Heart left ventricle (tissue), 16 donors: ENCODE measurements around the gene LHFPL3. TPM values are rescaled to one million over a fixed set of nuclear protein-coding genes. Genes with fewer than 3 reads are reported as not detected.

ENCODE experiments used
- ATAC-seq, 4 donors: fragments of 200-7000 bp; cut with Tn5 transposase; one replicate each; pipeline ENCODE4 v1.9.1; 2020 to 2022; ENCODE audit warnings: moderate library complexity in 4 of 4, mild to moderate bottlenecking in 3 of 4, moderate number of reproducible peaks in 1 of 4
- DNase-seq, 5 donors: peaks; one replicate each; pipeline ENCODE4 v3.0.0-alpha.2; 2020
- H3K27ac ChIP-seq, 12 donors: fragments of 200-600 bp; sonication (generic) in 4 of 12; one replicate each; pipeline versions ENCODE4 v1.5.0 to v1.8.0; 2016 to 2022; ENCODE audit warnings: mild to moderate bottlenecking in 2 of 12
- H3K27me3 ChIP-seq, 9 donors: fragments of 200-600 bp; sonication (generic) in 2 of 9; one replicate each; pipeline versions ENCODE4 v1.5.1 to v1.8.0; 2016 to 2022; ENCODE audit warnings: mild to moderate bottlenecking in 3 of 9
- H3K36me3 ChIP-seq, 9 donors: fragments of 200-600 bp; sonication (generic) in 2 of 9; one replicate each; pipeline versions ENCODE4 v1.5.0 to v1.8.0; 2018 to 2022; ENCODE audit warnings: mild to moderate bottlenecking in 2 of 9
- H3K4me1 ChIP-seq, 12 donors: fragments of 200-600 bp; sonication (generic) in 4 of 12; one replicate each; pipeline versions ENCODE4 v1.5.0 to v1.8.0; 2016 to 2022; ENCODE audit warnings: mild to moderate bottlenecking in 3 of 12
- H3K4me3 ChIP-seq, 12 donors: fragments of 200-600 bp; sonication (generic) in 4 of 12; one replicate each; pipeline versions ENCODE4 v1.5.0 to v1.8.0; 2017 to 2022; ENCODE audit warnings: mild to moderate bottlenecking in 9 of 12, moderate library complexity in 4 of 12
- H3K9me3 ChIP-seq, 12 donors: fragments of 200-600 bp; sonication (generic) in 4 of 12; one replicate each; pipeline versions ENCODE4 v1.5.0 to v1.8.0; 2016 to 2022; ENCODE audit warnings: mild to moderate bottlenecking in 1 of 12
- POLR2A ChIP-seq, 2 donors: fragments of 450-650 bp; IDR thresholded peaks; one replicate each; pipeline ENCODE4 v1.6.1; 2017; ENCODE audit warnings: antibody characterized with exemption in 2 of 2, mild to moderate bottlenecking in 2 of 2, moderate library complexity in 2 of 2
- WGBS, 4 donors: extraction: QIAGEN DNeasy Blood & Tissue Kit in 2 of 4; methylation state at CpG; one replicate each; pipeline versions ENCODE4 v1.1.5 to v1.1.7; 2013 to 2018; 5-methylcytosine and 5-hydroxymethylcytosine counted together
- intact Hi-C, 10 donors: fragments of 100-400 bp; cut with DNase I; formaldehyde crosslinking; loops; one replicate each; pipeline versions ENCODE4 v1.11.1 to v1.14.2; 2022
- polyA plus RNA-seq, 2 donors: library from polyadenylated mRNA; stranded (reverse); fragments of 200-250 nt; gene quantifications; one replicate each; pipeline ENCODE4 v1.2.3, GENCODE V29; 2013
- total RNA-seq, 9 donors: library from RNA; depleted of rRNA in 2 of 9; stranded (reverse); fragments of >200 nt in 2 of 9; fragmentation: NEBNext Ultra II Directional in 3 of 9; extraction: Animal tissue kit (Norgen Biotek cat#: 25700) in 3 of 9; gene quantifications; one replicate each; pipeline versions ENCODE4 v1.1.0 to v1.2.4, GENCODE V29; 2016 to 2023
- TF ChIP-seq, protein P1 (sequence below), 12 donors: fragments of 200-600 bp; sonication (generic) in 4 of 12; IDR thresholded peaks; one replicate each; pipeline versions ENCODE4 v1.5.0 to v1.8.0; 2018 to 2022; ENCODE audit warnings: antibody characterized with exemption in 12 of 12, mild to moderate bottlenecking in 5 of 12
- donor health status: ischemic (EF 13 %, LVEDD 7.1; RV severe dilation, severe dysfunction).
- donor health status: healthy with polysubstance abuse.
- donor health status: DM: no; HTN: yes; CAD: no.
- donor health status: DM: no; HTN: no; CAD: no.
- donor health status: ischemic (EF 25% LVEDD 6.9; RV normal size, moderate dysfunction).
- donor health status: ischemic (EF 25% LVEDD 5.7; RV mildly dilated, moderate dysfunction).
- donor health status: healthy.
- donor health status: DM: yes; HTN: yes; CAD: no.
- donor health status: ischemic (EF 35%, LVEDD 5.7; RV mildly dilated, moderate dysfunction).
- donor health status: nonischemic (EF 11% LVEDD 7.7; RV severe dilation, severe dysfunction).
- donor health status: DM: yes; HTN: yes; CAD: no.
- donor health status: PGD.
- donor health status: ischemic (EF 29% LVEDD 5.4; RV normal size, mild dysfunction).
- donor health status: nonischemic (EF 23%, LVEDD 6.1; RV moderate dilation, normal function).

LHFPL3 gene
- total and polyA plus RNA-seq, 11 donors, result not detected

DNA sequence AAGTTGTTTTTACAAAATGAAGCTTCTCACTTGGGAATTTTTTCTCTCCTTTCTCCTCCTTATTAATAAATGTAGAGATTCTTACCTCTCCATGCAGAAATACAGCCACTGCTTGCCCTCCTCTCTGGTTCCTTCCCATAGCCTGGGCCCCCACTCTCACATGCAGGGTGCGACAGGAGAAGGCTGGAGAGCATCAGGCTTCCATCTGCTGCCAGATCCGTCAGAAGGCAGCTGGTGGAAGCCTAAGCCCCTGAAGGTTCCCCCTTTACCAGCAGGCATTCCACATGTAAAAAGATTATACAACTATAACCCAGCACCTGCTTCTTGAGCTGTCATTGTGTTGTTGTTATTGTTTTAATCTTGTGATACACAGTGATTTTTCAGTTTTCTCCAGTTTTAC is 314.2 kb downstream of the LHFPL3 start:
- intact Hi-C loops, result loop anchor here in 2 of 10 donors (10.0 kb wide), 2 partner anchors 202 to 272 kb away; no protein-coding TSS in a partner anchor
- WGBS, 4 donors, result 17 to 30% (median 25%) methylated on average over 2 of the region's 2 CpGs
- Histone ChIP-seq H3K27ac (no peak overlapping the region), H3K27me3 (peaks cover 0 to 15% (median 0%) of the 10 kb centered on the region in 9 donors), H3K4me1 (no peaks in the 10 kb centered on the region), H3K9me3 (peaks cover 0 to 6% (median 0%) of the 10 kb centered on the region in 12 donors), H3K4me3 (no peak overlapping the region), H3K36me3 (no peaks in the 10 kb centered on the region)
- DNase-seq, result no peak
- no peak for TF ChIP-seq POLR2A (IDR thresholded peaks at IDR 0.05)
- TF ChIP-seq, protein P1, sequence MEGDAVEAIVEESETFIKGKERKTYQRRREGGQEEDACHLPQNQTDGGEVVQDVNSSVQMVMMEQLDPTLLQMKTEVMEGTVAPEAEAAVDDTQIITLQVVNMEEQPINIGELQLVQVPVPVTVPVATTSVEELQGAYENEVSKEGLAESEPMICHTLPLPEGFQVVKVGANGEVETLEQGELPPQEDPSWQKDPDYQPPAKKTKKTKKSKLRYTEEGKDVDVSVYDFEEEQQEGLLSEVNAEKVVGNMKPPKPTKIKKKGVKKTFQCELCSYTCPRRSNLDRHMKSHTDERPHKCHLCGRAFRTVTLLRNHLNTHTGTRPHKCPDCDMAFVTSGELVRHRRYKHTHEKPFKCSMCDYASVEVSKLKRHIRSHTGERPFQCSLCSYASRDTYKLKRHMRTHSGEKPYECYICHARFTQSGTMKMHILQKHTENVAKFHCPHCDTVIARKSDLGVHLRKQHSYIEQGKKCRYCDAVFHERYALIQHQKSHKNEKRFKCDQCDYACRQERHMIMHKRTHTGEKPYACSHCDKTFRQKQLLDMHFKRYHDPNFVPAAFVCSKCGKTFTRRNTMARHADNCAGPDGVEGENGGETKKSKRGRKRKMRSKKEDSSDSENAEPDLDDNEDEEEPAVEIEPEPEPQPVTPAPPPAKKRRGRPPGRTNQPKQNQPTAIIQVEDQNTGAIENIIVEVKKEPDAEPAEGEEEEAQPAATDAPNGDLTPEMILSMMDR (IDR thresholded peaks at IDR 0.05), result no peak
- ATAC-seq, result no peak

DNA sequence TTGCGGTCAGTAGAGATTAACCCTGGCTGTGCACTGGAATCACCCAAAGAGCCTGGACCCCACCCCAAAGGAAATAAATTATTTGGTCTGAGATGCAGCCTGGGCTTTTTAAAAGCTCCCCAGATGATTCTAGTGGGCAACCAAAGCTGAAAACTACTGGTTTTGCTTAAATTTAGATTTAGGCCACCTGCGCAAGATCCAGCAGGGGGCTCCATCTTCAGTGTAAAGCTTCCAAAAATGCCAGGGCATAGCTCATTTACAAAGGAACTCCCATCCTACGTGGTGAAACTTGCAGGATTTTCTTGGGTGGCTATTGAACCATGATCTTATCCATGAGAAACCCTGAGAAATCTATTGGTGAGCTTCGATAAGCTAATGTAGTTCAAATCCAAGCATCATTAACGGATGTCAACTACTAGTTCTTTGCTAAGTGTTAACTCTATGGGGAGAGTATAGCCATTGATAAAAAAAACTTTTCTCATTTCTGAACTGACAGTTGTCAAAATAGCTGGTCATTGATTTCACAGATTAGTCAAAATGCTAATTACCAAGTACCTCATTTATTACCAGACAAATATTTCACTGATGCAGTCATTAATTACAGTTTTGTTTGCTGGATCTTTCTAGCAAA is 315.3 kb downstream of the LHFPL3 start:
- Histone ChIP-seq H3K36me3 (no peaks in the 10 kb centered on the region), H3K27ac (no peak overlapping the region), H3K27me3 (peaks cover 0 to 15% (median 0%) of the 10 kb centered on the region in 9 donors), H3K9me3 (no peaks in the 10 kb centered on the region), H3K4me1 (no peaks in the 10 kb centered on the region), H3K4me3 (no peak overlapping the region)
- ATAC-seq, result no peak
- WGBS, 4 donors, result 41 to 57% (median 48%) methylated on average over 5 of the region's 5 CpGs
- intact Hi-C loops, result loop anchor here in 2 of 10 donors (10.0 kb wide), 2 partner anchors 201 to 271 kb away; no protein-coding TSS in a partner anchor
- no peak for TF ChIP-seq POLR2A (IDR thresholded peaks at IDR 0.05)
- TF ChIP-seq, protein P1 (IDR thresholded peaks at IDR 0.05), result peak in 6 of 12 donors; percentile 15 to 35 (median 24)
- DNase-seq, result no peak

DNA sequence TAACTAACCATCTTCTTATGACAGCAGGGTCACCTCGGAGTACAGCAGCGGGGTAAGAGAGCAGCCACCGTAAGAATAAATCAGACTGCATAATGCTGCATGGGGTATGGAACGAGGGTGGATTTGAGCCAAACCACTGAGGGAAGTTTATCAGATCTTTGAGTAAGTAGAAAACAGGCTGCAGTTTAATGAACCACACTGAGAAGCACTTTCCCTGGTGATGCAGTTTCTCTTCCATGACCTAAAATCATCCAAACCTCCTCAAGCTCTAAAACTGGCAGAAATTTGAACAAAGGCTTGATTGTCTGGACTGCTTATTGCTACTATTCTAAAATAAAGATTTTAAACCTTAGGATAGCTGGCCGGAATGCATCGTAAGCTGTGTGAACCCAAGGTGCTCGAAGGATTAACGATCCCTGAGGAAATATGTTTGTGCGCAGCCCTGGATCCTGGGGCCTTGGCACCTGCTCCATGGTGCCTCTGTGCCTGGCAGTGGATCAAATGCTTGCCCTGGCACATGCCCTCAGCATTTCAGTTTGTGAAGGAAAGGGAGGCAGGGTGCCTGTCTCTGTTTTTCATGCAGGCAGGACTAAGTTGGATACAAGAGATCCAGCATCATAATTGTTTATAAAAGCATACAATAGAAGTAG is 322.7 kb downstream of the LHFPL3 start:
- DNase-seq (no peak), ATAC-seq (peak in 1 of 4 donors; percentile 55)
- Histone ChIP-seq H3K4me1 (peaks cover 0 to 4% (median 0%) of the 10 kb centered on the region in 12 donors), H3K4me3 (no peak overlapping the region), H3K27me3 (peaks cover 0 to 6% (median 0%) of the 10 kb centered on the region in 9 donors), H3K9me3 (no peaks in the 10 kb centered on the region), H3K27ac (no peak overlapping the region), H3K36me3 (no peaks in the 10 kb centered on the region)
- 66 to 82% (median 74%) methylated on average over 9 of the region's 9 CpGs for WGBS, 4 donors
- no peak for TF ChIP-seq POLR2A (IDR thresholded peaks at IDR 0.05)
- TF ChIP-seq, protein P1 (IDR thresholded peaks at IDR 0.05), result no peak
- intact Hi-C loops, result no loop called here

DNA sequence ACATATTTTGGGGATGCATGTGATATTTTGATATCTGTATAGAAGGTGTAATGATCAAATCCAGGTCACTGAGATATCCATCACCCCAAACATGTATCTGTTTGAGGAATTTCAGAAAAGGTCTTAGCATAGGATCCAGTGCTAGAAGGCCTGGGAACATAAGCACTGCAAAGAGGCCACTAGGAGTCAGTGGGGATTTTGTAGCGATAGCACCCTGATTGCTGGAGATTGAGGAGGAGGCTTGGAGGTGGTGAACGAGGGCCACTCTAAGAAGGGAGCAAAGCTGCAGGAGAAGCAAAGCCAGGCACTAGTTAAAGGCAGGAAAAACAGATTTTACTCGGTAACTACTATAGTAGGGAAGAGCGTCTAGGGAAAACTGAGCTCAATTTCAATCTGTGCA is 324.0 kb downstream of the LHFPL3 start:
- 60 to 73% (median 71%) methylated on average over 4 of the region's 4 CpGs for WGBS, 4 donors
- no peak overlapping the region for H3K27ac ChIP-seq
- intact Hi-C loops, result no loop called here
- TF ChIP-seq POLR2A (IDR thresholded peaks at IDR 0.05), result no peak
- TF ChIP-seq, protein P1 (IDR thresholded peaks at IDR 0.05), result no peak
- no peaks in the 10 kb centered on the region for H3K36me3 ChIP-seq
- H3K27me3 ChIP-seq, result no peaks in the 10 kb centered on the region
- no peak for ATAC-seq
- H3K4me3 ChIP-seq, result no peak overlapping the region
- H3K9me3 ChIP-seq, result no peaks in the 10 kb centered on the region
- no peak for DNase-seq
- H3K4me1 ChIP-seq, result peaks cover 0 to 4% (median 0%) of the 10 kb centered on the region in 12 donors
